OCI-M2 (cell line): Measurements from ENCODE around the gene TTC8.
"Not testable (repeated sequence)": the region's sequence is repeated elsewhere in the genome, so short reads cannot be mapped to it uniquely, and the experiment has no call there.

Experiments used
- DNase-seq: peaks from one replicate; lab custom pipeline; 2025; ENCODE audit not compliant: unreplicated experiment; lab: John Stamatoyannopoulos, UW

TTC8 gene

DNA sequence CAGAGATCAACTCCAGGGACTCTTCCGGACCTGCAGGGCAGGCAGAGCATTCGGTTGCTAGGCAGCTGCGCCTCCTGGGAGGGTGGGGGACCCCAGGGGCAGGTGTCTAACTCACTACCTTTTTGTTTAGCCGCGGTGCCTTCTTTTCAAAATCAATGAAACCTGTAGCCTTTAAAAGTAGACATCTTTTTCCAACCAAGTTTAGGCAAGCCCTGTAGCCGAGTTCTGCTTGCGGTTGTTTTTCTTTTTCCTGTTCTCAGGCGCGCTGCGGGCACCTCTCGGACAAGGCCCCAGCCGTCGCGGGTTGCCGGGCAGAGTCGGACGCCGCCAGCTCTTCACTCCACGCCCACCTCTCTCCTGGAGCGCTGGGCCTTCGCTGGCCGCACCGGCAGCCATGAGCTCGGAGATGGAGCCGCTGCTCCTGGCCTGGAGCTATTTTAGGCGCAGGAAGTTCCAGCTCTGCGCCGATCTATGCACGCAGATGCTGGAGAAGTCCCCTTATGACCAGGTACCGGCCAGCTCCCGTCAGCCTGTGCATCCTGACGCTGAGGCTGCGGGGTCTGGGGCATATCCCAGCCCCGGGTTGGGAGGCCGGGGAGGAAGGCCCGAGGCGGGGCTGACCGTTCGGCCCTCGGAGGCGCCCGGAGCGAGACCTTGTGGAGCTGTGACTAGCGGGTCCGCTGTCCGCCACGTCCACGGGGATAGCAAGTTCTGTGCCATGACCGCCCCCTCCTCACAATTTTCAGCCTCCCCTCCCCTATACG is at the start of gene TTC8:
TSS of gene TTC8 (plus strand) at position 338 of the 764 bp plus-strand sequence. CDS start at position 395, 57 bp downstream.
- DNase-seq: peak; percentile 94

DNA sequence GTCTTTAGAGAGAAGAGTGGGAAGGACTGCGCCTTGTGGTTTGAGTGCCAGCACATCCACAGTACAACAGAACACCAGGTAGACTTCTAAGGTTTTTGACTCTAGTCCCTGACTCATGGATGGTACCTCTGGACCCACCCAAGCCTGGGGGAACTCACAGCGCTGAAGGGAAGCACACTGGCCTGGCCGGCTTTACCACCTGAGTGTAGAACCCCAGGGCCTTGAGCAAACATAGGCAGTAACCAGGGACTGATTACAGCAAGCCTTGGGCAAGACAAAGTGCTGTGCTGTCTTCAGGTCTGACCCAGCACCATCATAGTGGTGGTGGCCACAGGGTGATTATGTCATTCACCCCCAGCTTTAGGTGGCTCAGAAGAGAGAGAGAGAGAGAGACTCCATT is 48.9 kb upstream of the TTC8 start:
- no peak for DNase-seq

DNA sequence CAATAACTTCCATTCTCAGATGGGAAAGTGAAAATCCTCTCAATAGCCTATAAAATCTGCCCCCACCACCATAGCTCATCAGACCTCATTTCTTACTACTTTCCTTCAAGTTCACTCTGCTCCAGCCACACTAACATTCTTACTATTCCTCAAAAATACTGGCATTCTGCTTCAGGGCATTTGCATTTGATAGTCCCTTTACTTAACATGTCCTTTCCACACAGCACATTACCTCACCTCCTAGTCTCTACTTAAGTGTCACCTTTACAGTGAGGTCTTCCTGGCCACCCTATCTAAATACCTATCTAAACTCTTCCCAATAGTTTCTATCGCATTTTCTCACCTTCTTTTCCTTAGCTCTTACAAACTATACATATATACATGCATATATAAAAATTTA is 38.5 kb upstream of the TTC8 start:
- DNase-seq: no peak

DNA sequence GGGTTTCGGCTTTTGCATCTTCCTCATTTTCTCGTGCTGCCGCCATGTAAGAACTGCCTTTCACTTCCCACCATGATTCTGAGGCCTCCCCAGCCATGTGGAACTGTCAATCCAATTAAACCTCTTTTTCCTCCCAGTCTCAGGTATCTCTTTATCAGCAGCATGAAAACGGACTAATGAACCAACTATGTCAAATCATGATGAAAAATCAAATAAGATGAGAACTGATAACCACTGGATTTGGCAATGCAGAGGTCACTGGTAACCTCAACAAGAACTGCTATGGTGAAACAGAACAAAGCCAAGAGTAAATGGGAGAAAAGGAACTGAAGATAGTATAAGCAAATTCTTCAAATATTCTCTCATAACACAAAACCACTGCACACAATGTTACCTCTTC is 37.7 kb upstream of the TTC8 start:
- no peak for DNase-seq

DNA sequence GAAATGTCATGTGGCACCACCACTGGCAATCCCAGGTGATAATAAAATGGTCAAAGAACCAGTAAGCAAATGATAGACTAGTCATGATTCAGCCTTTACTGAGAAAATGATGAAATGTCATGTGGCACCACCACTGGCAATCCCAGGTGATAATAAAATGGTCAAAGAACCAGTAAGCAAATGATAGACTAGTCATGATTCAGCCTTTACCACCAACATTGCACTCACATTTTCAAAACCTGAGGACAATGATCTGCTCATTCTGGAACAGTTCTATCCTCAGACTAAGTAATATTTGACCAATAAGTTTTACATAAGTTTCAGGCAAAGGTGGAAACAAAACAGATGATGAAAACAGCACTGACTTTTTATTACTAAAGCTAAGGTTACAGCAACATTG is 34.9 kb upstream of the TTC8 start:
- not testable (repeated sequence) for DNase-seq

GRCh38 chr14:88790501-88791251 is 33.8 kb upstream of the TTC8 start:
- no peak for DNase-seq

GRCh38 chr14:88791252-88791621 is 33.2 kb upstream of the TTC8 start:
- no peak for DNase-seq

- DNase-seq: no peak
Measured at GRCh38 chr14:88791629-88792472, 32.6 kb upstream of the TTC8 start.

GRCh38 chr14:88792473-88793258 is 31.8 kb upstream of the TTC8 start, which contains the start of gene EML5:
EML5 (minus strand) TSS chr14:88792953; CDS start chr14:88792503, 450 bp downstream.
- DNase-seq: peak; percentile 54

DNA sequence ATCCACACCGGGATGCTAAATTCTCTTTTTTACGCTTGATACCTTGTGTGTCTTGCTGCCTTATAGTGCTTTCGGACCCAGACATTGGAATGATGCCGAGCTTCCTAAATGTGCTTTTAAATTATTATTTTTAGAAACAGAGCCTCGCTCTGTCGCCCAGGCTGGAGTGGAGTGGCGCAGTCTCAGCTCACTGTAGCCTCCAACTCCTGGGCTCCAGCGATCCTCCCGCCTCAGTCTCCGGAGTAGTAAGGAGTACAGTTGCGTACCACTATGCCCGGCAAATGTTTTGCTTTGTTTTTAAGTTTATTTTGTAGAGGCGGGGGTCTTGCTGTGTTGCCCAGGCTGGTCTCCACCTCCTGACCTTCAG is 31.2 kb upstream of the TTC8 start:
- DNase-seq: no peak

GRCh38 chr14:88798156-88798555 is 26.3 kb upstream of the TTC8 start:
- no peak for DNase-seq

- DNase-seq: no peak
Measured at GRCh38 chr14:88799522-88799921, 24.9 kb upstream of the TTC8 start.

DNA sequence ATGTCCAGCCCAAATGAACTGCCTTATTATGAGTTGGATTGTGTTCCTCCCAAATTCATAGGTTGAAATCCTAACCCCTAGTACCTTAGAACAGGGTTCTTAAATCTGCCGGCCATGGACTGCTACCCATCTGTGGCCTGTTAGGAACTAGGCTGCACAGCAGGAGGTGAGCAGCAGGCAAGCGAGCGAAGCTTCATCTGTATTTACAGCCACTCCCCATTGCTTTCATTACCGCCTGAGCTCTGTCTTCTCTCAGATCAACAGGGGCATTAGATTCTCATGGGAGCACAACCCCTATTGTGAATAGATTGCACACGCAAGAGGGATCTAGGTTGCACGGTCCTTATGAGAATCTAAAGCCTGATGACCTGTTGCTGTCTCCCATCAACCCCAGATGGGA is 21.9 kb upstream of the TTC8 start:
- no peak for DNase-seq

- no peak for DNase-seq
Measured at GRCh38 chr14:88804035-88804434, 20.4 kb upstream of the TTC8 start.

DNA sequence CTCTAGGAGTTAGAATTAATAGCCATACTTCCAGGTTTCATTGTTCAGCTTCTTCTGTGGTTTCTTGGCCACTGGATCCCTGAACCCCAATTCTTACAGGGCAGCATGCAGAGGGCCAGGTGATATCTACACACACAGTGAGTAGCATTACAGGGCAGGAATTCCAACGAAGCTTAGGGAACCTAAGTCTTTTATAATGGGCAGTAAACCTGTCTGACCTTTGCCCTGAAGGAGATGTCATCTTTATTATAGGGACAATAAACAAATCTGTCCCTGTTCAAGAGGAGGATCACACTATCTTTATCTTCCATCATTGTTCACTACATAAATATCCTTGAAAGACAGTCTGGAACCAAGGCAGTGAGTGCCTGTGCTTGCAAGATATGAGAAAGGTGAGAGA is 20.0 kb upstream of the TTC8 start:
- DNase-seq: no peak

DNA sequence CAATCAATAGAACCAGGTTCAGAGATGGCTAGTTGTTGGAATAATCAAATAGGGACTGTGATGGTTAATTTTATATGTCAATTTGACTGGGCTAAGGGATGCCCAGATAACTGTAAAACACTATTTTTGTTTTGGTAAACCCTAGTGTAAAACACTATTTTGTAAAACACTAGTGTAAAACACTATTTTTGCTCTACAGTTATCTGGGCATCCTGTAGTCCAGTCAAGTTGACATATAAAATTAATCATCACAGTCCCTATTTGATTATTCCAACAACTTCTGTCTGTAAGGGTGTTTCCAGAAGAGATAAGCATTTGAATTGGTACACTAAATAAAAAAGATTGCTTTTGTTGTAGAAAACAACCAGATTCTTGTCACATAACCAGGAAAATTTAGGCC is 16.1 kb upstream of the TTC8 start:
- no peak for DNase-seq

- no peak for DNase-seq
Measured at GRCh38 chr14:88815980-88816379, 8.5 kb upstream of the TTC8 start.

GRCh38 chr14:88818018-88818417 is 6.4 kb upstream of the TTC8 start:
- no peak for DNase-seq

DNA sequence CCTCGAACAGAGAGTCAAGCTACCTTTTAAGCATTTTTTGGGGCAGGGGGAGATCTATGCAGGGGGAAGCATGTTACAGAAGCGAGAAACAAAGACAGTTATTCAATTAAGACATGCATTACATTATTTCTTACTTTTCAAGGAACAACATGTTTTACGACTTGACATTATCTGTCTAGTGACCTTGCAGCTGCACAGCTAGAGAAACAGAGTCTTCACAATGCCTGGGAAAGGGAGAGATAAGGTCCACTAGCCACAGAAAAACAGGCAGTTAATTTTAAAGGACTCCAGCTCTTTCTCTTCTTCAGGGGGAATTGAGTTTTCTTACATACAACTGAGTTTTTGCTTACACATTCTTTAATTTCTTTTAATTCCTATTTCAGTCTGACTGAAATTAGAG is 4.8 kb upstream of the TTC8 start:
- not testable (repeated sequence) for DNase-seq

- no peak for DNase-seq
Measured at GRCh38 chr14:88821378-88821777, 3.1 kb upstream of the TTC8 start.

GRCh38 chr14:88821888-88822287 is 2.6 kb upstream of the TTC8 start:
- no peak for DNase-seq
